Esophagus muscularis mucosa (tissue), 4 donors: ENCODE data around the gene ERI3. TPM values are rescaled to one million over a fixed set of nuclear protein-coding genes. Genes with fewer than 3 reads are reported as not detected.

ENCODE experiments used
- DNase-seq: peaks from one replicate; pipeline ENCODE4 v3.0.0-alpha.2; 2017; ENCODE audit errors: extremely low spot score
- H3K27ac ChIP-seq, 4 donors: fragments of 200-600 bp; sonication (generic); replicated peaks in 1 of 4; 1 replicate in 3 of 4; 2 replicates in 1 of 4; pipeline ENCODE4 v1.5.1; 2016 to 2019; ENCODE audit warnings: mild to moderate bottlenecking in 1 of 4
- H3K27me3 ChIP-seq, 4 donors: fragments of 200-600 bp; sonication (generic); one replicate each; pipeline versions ENCODE4 v1.5.1 to v1.6.0; 2016 to 2019
- H3K36me3 ChIP-seq, 4 donors: fragments of 200-600 bp; sonication (generic); one replicate each; pipeline ENCODE4 v1.5.1; 2016 to 2019
- H3K4me1 ChIP-seq, 4 donors: fragments of 200-600 bp; sonication (generic); one replicate each; pipeline ENCODE4 v1.5.1; 2016 to 2019
- H3K4me3 ChIP-seq, 4 donors: fragments of 200-600 bp; sonication (generic); 1 replicate in 2 of 4; 2 replicates in 2 of 4; pipeline ENCODE4 v1.5.1; 2016 to 2019; ENCODE audit warnings: mild to moderate bottlenecking in 4 of 4, moderate library complexity in 1 of 4
- H3K9me3 ChIP-seq, 4 donors: fragments of 200-600 bp; sonication (generic); 1 replicate in 3 of 4; 2 replicates in 1 of 4; pipeline ENCODE4 v1.5.1; 2016 to 2019
- CTCF ChIP-seq, 3 experiments: fragments of 200-600 bp in 2 of 3; fragments of 450-650 bp in 1 of 3; sonication (generic) in 2 of 3; IDR thresholded peaks; one replicate each; pipeline ENCODE4 v1.5.1; 2017 to 2019; ENCODE audit warnings: antibody characterized with exemption in 3 of 3, mild to moderate bottlenecking in 2 of 3, moderate library complexity in 1 of 3
- EP300 ChIP-seq: sonication (generic); formaldehyde crosslinking; IDR thresholded peaks from one replicate; pipeline ENCODE4 v1.6.1; 2017; ENCODE audit warnings: antibody characterized with exemption
- POLR2A ChIP-seq: fragments of 450-650 bp; IDR thresholded peaks from one replicate; pipeline ENCODE4 v1.6.1; 2017; ENCODE audit warnings: antibody characterized with exemption, moderate library complexity, mild to moderate bottlenecking, low read depth
- POLR2AphosphoS5 ChIP-seq, 2 donors: sonication (generic); formaldehyde crosslinking; IDR thresholded peaks; one replicate each; pipeline ENCODE4 v1.6.1; 2017; ENCODE audit warnings: antibody characterized with exemption in 2 of 2
- WGBS: methylation state at CpG from one replicate; pipeline ENCODE4 v1.1.5; 2018; 5-methylcytosine and 5-hydroxymethylcytosine counted together
- intact Hi-C: fragments of 100-400 bp; cut with DNase I; formaldehyde crosslinking; loops from one replicate; pipeline ENCODE4 v1.15.1; 2023
- total RNA-seq, 4 donors: library from RNA; depleted of rRNA; stranded (reverse); fragments of >200 nt; gene quantifications; one replicate each; pipeline versions ENCODE4 v1.1.0 to v1.2.1, GENCODE V29; 2016

The ERI3 gene
- total RNA-seq, 4 donors from 2014 or later: 40.4 to 56.6 (median 47.0) TPM

GRCh38 chr1:44254392-44254910 lies 100.6 kb downstream of the ERI3 start:
- Histone ChIP-seq H3K9me3 (no peaks in the 10 kb centered on the region), H3K4me3 (no peak overlapping the region), H3K27me3 (no peaks in the 10 kb centered on the region), H3K36me3 (peaks cover 0 to 26% (median 6%) of the 10 kb centered on the region in 4 donors), H3K27ac (no peak overlapping the region), H3K4me1 (peaks cover 0 to 6% (median 0%) of the 10 kb centered on the region in 4 donors)
- DNase-seq: no peak
- intact Hi-C loops: no loop called here
- TF ChIP-seq CTCF (IDR thresholded peaks at IDR 0.05) (no peak), POLR2AphosphoS5 (IDR thresholded peaks at IDR 0.05) (no peak), EP300 (no peak), POLR2A (no peak)
- 95% methylated on average over 4 of the region's 4 CpGs for WGBS

GRCh38 chr1:44251989-44252671 lies 102.9 kb downstream of the ERI3 start:
- Histone ChIP-seq H3K4me1 (peaks cover 0 to 6% (median 0%) of the 10 kb centered on the region in 4 donors), H3K4me3 (no peak overlapping the region), H3K27me3 (no peaks in the 10 kb centered on the region), H3K36me3 (peaks cover 0 to 41% (median 10%) of the 10 kb centered on the region in 4 donors), H3K27ac (no peak overlapping the region), H3K9me3 (no peaks in the 10 kb centered on the region)
- 92% methylated on average over 15 of the region's 23 CpGs for WGBS
- intact Hi-C loops: no loop called here
- DNase-seq: no peak
- TF ChIP-seq POLR2AphosphoS5 (IDR thresholded peaks at IDR 0.05) (no peak), EP300 (no peak), CTCF (IDR thresholded peaks at IDR 0.05) (no peak), POLR2A (no peak)

- peaks cover 0 to 6% (median 0%) of the 10 kb centered on the region in 4 donors for H3K4me1 ChIP-seq
- 94% methylated on average over 1 of the region's 1 CpG for WGBS
- intact Hi-C loops: no loop called here
Measured at GRCh38 chr1:44251486-44251885, 103.6 kb downstream of the ERI3 start.

GRCh38 chr1:44250068-44250781 lies 104.8 kb downstream of the ERI3 start:
- Histone ChIP-seq H3K27ac (no peak overlapping the region), H3K4me3 (no peak overlapping the region), H3K36me3 (peaks cover 0 to 45% (median 13%) of the 10 kb centered on the region in 4 donors), H3K27me3 (no peaks in the 10 kb centered on the region), H3K9me3 (no peaks in the 10 kb centered on the region), H3K4me1 (peaks cover 0 to 6% (median 0%) of the 10 kb centered on the region in 4 donors)
- 89% methylated on average over 33 of the region's 33 CpGs for WGBS
- intact Hi-C loops: no loop called here
- TF ChIP-seq CTCF (IDR thresholded peaks at IDR 0.05): no peak
- no peak for TF ChIP-seq POLR2AphosphoS5 (IDR thresholded peaks at IDR 0.05)
- TF ChIP-seq POLR2A: no peak
- TF ChIP-seq EP300: no peak
- no peak for DNase-seq

More at GRCh38 chr1:44251486-44251885, 103.6 kb downstream of the ERI3 start:
- no peaks in the 10 kb centered on the region for H3K9me3 ChIP-seq
- H3K36me3 ChIP-seq: peaks cover 0 to 42% (median 10%) of the 10 kb centered on the region in 4 donors
- DNase-seq: no peak
- no peak overlapping the region for H3K27ac ChIP-seq
- TF ChIP-seq POLR2AphosphoS5 (IDR thresholded peaks at IDR 0.05) (no peak), CTCF (IDR thresholded peaks at IDR 0.05) (no peak), EP300 (no peak), POLR2A (no peak)
- H3K27me3 ChIP-seq: no peaks in the 10 kb centered on the region
- no peak overlapping the region for H3K4me3 ChIP-seq
